GM12878 (cell line): ENCODE measurements around the gene PRIMPOL. TPM values are rescaled to one million over a fixed set of nuclear protein-coding genes. Genes with fewer than 3 reads are reported as not detected.

Experiments
- ATAC-seq: fragments of 200-7000 bp; cut with Tn5 transposase; 3 replicates; pipeline ENCODE4 v1.9.1; 2020; ENCODE audit warnings: mild to moderate bottlenecking, moderate library complexity
- BruUV-seq: library from RNA; stranded (reverse); fragments of 400-500 nt; replicated peaks from 2 replicates; lab custom pipeline; 2021; lab: Mats Ljungman, UMichigan
- CTCF ChIA-PET: fragments of 300-600 bp; sonication (Branson Sonifier 250); formaldehyde crosslinking; extraction: SDS; loops from one replicate; lab custom pipeline; 2021; ENCODE audit warnings: inconsistent platforms; lab: Yijun Ruan, JAX
- POLR2A ChIA-PET: fragments of 350-600 bp; formaldehyde crosslinking; extraction: SDS; loops from one replicate; lab custom pipeline; 2021; ENCODE audit warnings: inconsistent platforms; lab: Charles Lee
- RAD21 ChIA-PET: fragments of 300-600 bp; sonication (Branson Sonifier 250); formaldehyde crosslinking; loops from one replicate; lab custom pipeline; 2023; ENCODE audit warnings: antibody characterized with exemption; ENCODE audit not compliant: unreplicated experiment; lab: Charles Lee
- SMC1A ChIA-PET: fragments of 300-600 bp; sonication (Branson Sonifier 250); formaldehyde crosslinking; loops from one replicate; lab custom pipeline; 2023; ENCODE audit not compliant: unreplicated experiment, uncharacterized antibody; lab: Charles Lee
- DNase-seq: peaks from one replicate; pipeline ENCODE4 v3.0.0-alpha.2; 2011; ENCODE audit warnings: low read depth, low spot score
- FAIRE-seq: peaks from 3 replicates; lab custom pipeline; 2011; peaks lifted over from hg19 to GRCh38; lab: Jason Lieb, UNC
- H2AFZ ChIP-seq: 2 replicates; pipeline ENCODE4 v1.6.0; 2011; ENCODE audit warnings: low read depth, low read length, control low read depth; ENCODE audit not compliant: control insufficient read depth
- H3K27ac ChIP-seq: 2 replicates; pipeline ENCODE4 v1.5.1; 2011; ENCODE audit warnings: control low read depth; ENCODE audit not compliant: control insufficient read depth, insufficient read depth
- H3K27me3 ChIP-seq, 2 experiments: replicated peaks in 1 of 2; 2 replicates each; pipeline versions ENCODE4 v1.6.0 to v1.6.1; 2011; ENCODE audit warnings: low read length in 1 of 2; ENCODE audit not compliant: control insufficient read depth in 2 of 2, insufficient read depth in 2 of 2
- H3K36me3 ChIP-seq, 2 experiments: 2 replicates each; pipeline ENCODE4 v1.5.1; 2011; ENCODE audit warnings: low read length in 1 of 2; ENCODE audit not compliant: control insufficient read depth in 2 of 2, insufficient read depth in 2 of 2
- H3K4me1 ChIP-seq: 2 replicates; pipeline ENCODE4 v1.6.1; 2011; ENCODE audit warnings: mild to moderate bottlenecking, low read length, moderate library complexity, mixed read lengths; ENCODE audit not compliant: control insufficient read depth, insufficient read depth
- H3K4me2 ChIP-seq: 2 replicates; pipeline ENCODE4 v1.6.0; 2011; ENCODE audit warnings: control low read depth; ENCODE audit not compliant: control insufficient read depth, insufficient read depth
- H3K4me3 ChIP-seq: fragments of 200-600 bp; sonication (generic); 2 replicates; pipeline ENCODE4 v1.5.1; 2016
- H3K79me2 ChIP-seq: 2 replicates; pipeline ENCODE4 v1.6.0; 2011; ENCODE audit warnings: low read length; ENCODE audit not compliant: control insufficient read depth, insufficient read depth
- H3K9ac ChIP-seq: 2 replicates; pipeline ENCODE4 v1.8.0; 2011; ENCODE audit warnings: low read length, control low read depth, mixed read lengths; ENCODE audit not compliant: control insufficient read depth, insufficient read depth
- H3K9me3 ChIP-seq: replicated peaks from 3 replicates; pipeline ENCODE4 v1.5.1; 2011; ENCODE audit warnings: mild to moderate bottlenecking, low read length; ENCODE audit not compliant: control insufficient read depth, insufficient read depth
- H4K20me1 ChIP-seq: 2 replicates; pipeline ENCODE4 v1.6.0; 2011; ENCODE audit not compliant: control insufficient read depth, insufficient read depth
- CBFB ChIP-seq: IDR thresholded peaks from 2 replicates; pipeline ENCODE4 v1.6.1; 2016; ENCODE audit warnings: antibody characterized with exemption, low read depth
- E4F1 ChIP-seq: fragments of 450-650 bp; IDR thresholded peaks from 2 replicates; pipeline ENCODE4 v1.6.1; 2018; ENCODE audit warnings: borderline replicate concordance, mild to moderate bottlenecking; ENCODE audit not compliant: partially characterized antibody
- IRF3 ChIP-seq: fragments of 450-650 bp; IDR thresholded peaks from 2 replicates; pipeline ENCODE4 v1.6.1; 2014; ENCODE audit warnings: mild to moderate bottlenecking
- IRF4 ChIP-seq: IDR thresholded peaks from 2 replicates; pipeline ENCODE4 v1.6.1; 2011; ENCODE audit warnings: low read depth, low read length
- NFYB ChIP-seq: IDR thresholded peaks from 2 replicates; pipeline ENCODE4 v1.6.1; 2011; ENCODE audit warnings: low read depth, mild to moderate bottlenecking, low read length, improper control_type of control experiment, moderate library complexity; ENCODE audit not compliant: insufficient read depth
- SUZ12 ChIP-seq: fragments of 200-600 bp; sonication (generic); IDR thresholded peaks from one replicate; pipeline ENCODE4 v1.6.1; 2018; ENCODE audit warnings: antibody characterized with exemption, mild to moderate bottlenecking; ENCODE audit not compliant: unreplicated experiment
- USF1 ChIP-seq: IDR thresholded peaks from 2 replicates; pipeline ENCODE4 v1.6.1; 2011; ENCODE audit warnings: borderline replicate concordance, low read depth, mild to moderate bottlenecking, moderate library complexity, mixed read lengths, low read length; ENCODE audit not compliant: insufficient read depth; ENCODE audit errors: extremely low read length
- USF2 ChIP-seq: IDR thresholded peaks from 2 replicates; pipeline ENCODE4 v1.6.1; 2011; ENCODE audit warnings: low read depth, low read length, improper control_type of control experiment, borderline replicate concordance
- WRNIP1 ChIP-seq: IDR thresholded peaks from 2 replicates; pipeline ENCODE4 v1.6.1; 2011; ENCODE audit warnings: low read depth, low read length, improper control_type of control experiment, borderline replicate concordance
- ZBED1 ChIP-seq: IDR thresholded peaks from 2 replicates; pipeline ENCODE4 v1.6.1; 2016; ENCODE audit warnings: borderline replicate concordance
- in situ Hi-C: fragments of 300-500 bp; cut with MboI; formaldehyde crosslinking; loops from 9 replicates; pipeline ENCODE4 v1.14.3; 2018; ENCODE audit warnings: mixed read lengths
- intact Hi-C: fragments of 100-400 bp; cut with micrococcal nuclease; formaldehyde crosslinking; loops from one replicate; pipeline ENCODE4 v1.14.2; 2022; ENCODE audit not compliant: unreplicated experiment
- polyA plus RNA-seq, 11 experiments: library from polyadenylated mRNA; depleted of rRNA in 4 of 11; unstranded in 6 of 11; stranded (reverse) in 5 of 11; fragments of >200 nt; fragmentation: Nextera tagmentation in 4 of 11; fragmentation: Illumina TruSeq in 1 of 11; extraction: Ambion mirVana in 4 of 11; extraction: Trizol in 1 of 11; gene quantifications; 1 replicate in 1 of 11; 2 replicates in 10 of 11; pipeline versions ENCODE4 v1.2.1 to v1.2.3, GENCODE V29; 2011 to 2016; ENCODE audit warnings: inconsistent platforms in 2 of 11, missing spikeins in 2 of 11, low read depth in 1 of 11
- total RNA-seq, 4 experiments: library from RNA; depleted of rRNA in 3 of 4; stranded (reverse); fragments of >200 nt in 3 of 4; fragmentation: Illumina TruSeq in 1 of 4; extraction: Trizol in 1 of 4; gene quantifications; 2 replicates each; pipeline versions ENCODE4 v1.2.1 to v1.2.3, GENCODE V29; 2013 to 2021

PRIMPOL gene
- total and polyA plus RNA-seq, 10 of the 15 experiments (the other 5 are each of a cell fraction or from before 2014, with no cell fraction given), result 10.6 to 23.7 (median 14.0) TPM

- intact Hi-C loops, result no loop called here
- RAD21 ChIA-PET, result no interaction called here
- TF ChIP-seq NFYB, result no peak
- no peak for TF ChIP-seq IRF3
- TF ChIP-seq SUZ12, result no peak
- TF ChIP-seq CBFB, result no peak
- no peak for TF ChIP-seq E4F1
- no peak for TF ChIP-seq ZBED1
- no peak for TF ChIP-seq USF1
- TF ChIP-seq USF2, result no peak
- TF ChIP-seq IRF4, result no peak
- TF ChIP-seq WRNIP1, result no peak
- TF ChIP-seq, all 136 proteins: peak for 0
- H3K79me2 ChIP-seq, result no peaks in the 10 kb centered on the region
- no peak overlapping the region for H3K4me2 ChIP-seq
- no peak overlapping the region for H3K27ac ChIP-seq
- DNase-seq, result no peak
- no TSS peak for BruUV-seq
- ATAC-seq, result no peak
- no peak overlapping the region for H2AFZ ChIP-seq
- CTCF ChIA-PET, result interaction anchor here (1.7 kb wide), 1 partner anchor 409 kb away, joined by 5 read pairs; no protein-coding TSS in a partner anchor
- no peaks in the 10 kb centered on the region for H3K9me3 ChIP-seq
- no peak overlapping the region for H3K9ac ChIP-seq
- no peaks in the 10 kb centered on the region for H3K27me3 ChIP-seq
- H3K4me1 ChIP-seq, result peaks cover 7% of the 10 kb centered on the region; the same call in 1 of the 2 replicates
- POLR2A ChIA-PET, result no interaction called here
- no peak for FAIRE-seq
- H4K20me1 ChIP-seq, result no peaks in the 10 kb centered on the region
- no peaks in the 10 kb centered on the region for H3K36me3 ChIP-seq
- no peak overlapping the region for H3K4me3 ChIP-seq
- SMC1A ChIA-PET, result interaction anchor here (1.1 to 1.3 kb wide), 2 partner anchors 17 to 72 kb away, joined by 3 read pairs; no protein-coding TSS in a partner anchor
- in situ Hi-C loops, result no loop called here
Observed at GRCh38 chr4:184660978-184661377, 11.4 kb downstream of the PRIMPOL start.
